GM21723 (cell line): ENCODE results near the gene ARMC8.

Source experiments
- ATAC-seq: cut with Tn5 transposase; IDR thresholded peaks from one replicate; pipeline ENCODE4 v1.9.1; 2021; ENCODE audit warnings: mild to moderate bottlenecking, moderate library complexity; ENCODE audit not compliant: unreplicated experiment

Gene ARMC8

DNA sequence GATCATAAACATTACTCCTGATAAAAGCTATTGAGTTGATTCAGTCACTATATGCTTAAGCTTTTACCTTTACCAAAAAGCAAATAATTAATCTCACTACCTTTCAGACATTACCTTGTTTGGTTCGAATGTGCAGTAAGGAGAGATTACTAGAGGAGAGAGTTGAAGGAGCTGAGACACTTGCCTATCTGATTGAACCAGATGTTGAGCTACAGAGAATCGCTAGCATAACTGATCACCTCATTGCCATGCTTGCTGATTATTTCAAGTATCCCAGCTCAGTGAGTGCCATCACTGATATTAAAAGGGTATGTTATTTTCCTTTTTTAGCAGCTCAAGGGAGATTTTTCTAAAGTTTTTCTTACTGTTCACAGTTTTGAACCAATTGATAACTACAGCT lies 54.6 kb downstream of the ARMC8 start:
- ATAC-seq: no peak

- no peak for ATAC-seq
Observed at GRCh38 chr3:138242466-138242865, 55.4 kb downstream of the ARMC8 start.

GRCh38 chr3:138245026-138245425 lies 57.9 kb downstream of the ARMC8 start:
- no peak for ATAC-seq

GRCh38 chr3:138249636-138250035 lies 62.5 kb downstream of the ARMC8 start:
- no peak for ATAC-seq

GRCh38 chr3:138253609-138254008 lies 66.5 kb downstream of the ARMC8 start:
- ATAC-seq: no peak

DNA sequence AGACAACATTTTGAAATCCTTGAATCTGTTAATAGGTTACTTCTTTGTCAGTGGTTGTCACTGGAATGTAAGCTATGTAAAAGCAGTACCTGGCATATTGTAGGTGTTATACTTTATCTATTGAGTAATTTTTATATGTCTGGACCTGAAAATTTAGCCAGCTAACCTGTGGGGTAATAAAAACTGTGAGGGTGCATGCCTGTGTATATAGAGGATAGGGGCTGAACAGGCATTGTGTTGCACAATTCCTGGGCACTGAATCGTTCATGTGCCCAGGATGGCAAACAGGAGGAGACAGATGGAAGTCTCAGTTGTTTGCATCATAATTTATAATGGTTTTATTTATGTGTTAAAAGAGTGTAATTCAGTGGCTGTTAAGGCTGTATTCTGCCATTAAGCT lies 67.1 kb downstream of the ARMC8 start:
- ATAC-seq: no peak

DNA sequence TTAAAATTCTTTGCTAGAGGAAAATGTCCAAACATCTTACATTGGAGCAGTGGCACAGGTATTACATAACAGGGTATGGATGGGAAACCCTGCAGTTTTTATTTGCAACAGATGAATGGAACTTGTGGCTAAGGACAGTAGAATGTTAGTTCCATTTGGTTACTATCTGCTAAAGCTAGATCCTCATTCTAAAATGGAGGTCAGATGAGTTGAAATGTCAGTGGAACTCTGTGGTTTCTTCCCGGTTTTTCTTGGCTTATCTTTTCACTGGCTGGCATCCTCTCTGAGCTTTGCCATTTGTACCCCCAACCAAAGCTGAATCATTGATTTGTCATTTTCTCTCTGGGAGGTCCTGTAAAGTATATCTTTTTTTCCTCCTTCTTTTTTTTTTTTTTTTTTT lies 68.9 kb downstream of the ARMC8 start:
- ATAC-seq: no peak

DNA sequence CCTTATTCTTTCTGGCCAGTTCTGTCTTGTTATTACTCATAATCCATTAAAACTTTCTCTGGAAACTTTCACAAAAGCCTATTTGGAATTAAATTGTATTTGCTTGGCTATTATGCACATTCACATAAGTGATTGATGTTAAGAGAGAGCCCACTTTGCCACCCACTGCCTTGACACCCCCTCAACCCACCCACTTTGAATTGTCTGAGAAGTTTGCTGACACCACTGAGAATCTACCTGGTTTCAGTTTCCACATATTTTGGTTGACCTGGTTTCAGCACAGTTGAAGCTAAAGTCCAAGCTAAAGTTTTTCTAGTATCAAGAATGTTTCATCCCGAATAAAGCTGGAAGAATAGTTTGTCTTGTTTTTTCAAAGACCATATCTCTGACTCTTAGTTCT lies 70.9 kb downstream of the ARMC8 start:
- ATAC-seq: no peak

GRCh38 chr3:138259126-138259525 lies 72.0 kb downstream of the ARMC8 start:
- no peak for ATAC-seq

GRCh38 chr3:138260611-138261010 lies 73.5 kb downstream of the ARMC8 start:
- no peak for ATAC-seq

GRCh38 chr3:138263104-138263503 lies 76.0 kb downstream of the ARMC8 start:
- no peak for ATAC-seq

GRCh38 chr3:138265745-138266144 lies 78.6 kb downstream of the ARMC8 start:
- no peak for ATAC-seq

- ATAC-seq: no peak
Observed at GRCh38 chr3:138267083-138267482, 80.0 kb downstream of the ARMC8 start.

DNA sequence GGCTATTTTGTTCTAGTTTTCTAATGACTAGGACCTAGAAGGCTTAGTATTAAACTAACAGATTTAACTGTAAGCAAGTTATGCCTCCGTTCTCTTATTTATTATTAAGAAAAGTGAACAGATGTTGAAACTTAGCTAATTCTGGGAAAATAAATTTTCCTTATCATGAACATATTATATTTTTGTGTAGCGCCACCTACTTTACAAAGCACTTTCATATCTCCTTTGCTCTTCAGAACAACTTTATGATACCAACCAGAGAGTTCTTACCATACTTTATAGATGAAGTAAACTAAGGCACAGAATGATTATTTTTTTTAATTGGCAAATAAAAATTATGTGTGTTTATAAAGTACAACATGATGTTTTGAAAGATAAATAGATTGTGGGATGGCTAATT lies 83.1 kb downstream of the ARMC8 start:
- no peak for ATAC-seq

DNA sequence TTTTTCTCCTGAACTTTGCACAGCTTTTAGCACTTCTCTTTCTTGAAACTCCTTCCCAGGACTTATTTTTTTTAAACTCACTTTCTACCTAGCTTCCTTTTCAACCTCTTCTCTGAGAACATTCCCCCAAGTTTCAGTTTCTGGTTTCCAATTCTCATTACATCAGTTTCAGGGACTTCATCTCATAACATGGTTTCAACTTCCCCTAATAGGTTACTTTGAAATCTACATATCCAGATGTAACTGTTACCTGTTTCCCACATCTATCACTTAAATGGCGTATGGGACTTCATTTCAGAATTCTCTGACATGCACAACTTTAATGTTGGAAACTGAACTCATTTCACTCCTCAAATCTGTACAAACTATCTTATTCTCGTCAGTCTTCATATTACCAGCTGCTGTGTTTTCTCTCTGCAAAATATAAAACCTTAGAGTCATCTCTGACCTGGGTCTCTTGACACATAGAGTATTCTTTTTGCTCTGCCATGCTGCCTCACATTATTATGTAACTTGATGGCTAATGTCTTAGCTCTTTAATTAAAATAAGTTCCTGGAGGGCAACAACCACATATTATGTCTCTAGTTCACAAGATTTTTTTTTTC lies 84.2 kb downstream of the ARMC8 start:
- ATAC-seq: peak; percentile 65

GRCh38 chr3:138281561-138281960 lies 94.5 kb downstream of the ARMC8 start:
- no peak for ATAC-seq

- ATAC-seq: no peak
Observed at GRCh38 chr3:138282836-138283235, 95.7 kb downstream of the ARMC8 start.

- no peak for ATAC-seq
Observed at GRCh38 chr3:138284079-138284478, 97.0 kb downstream of the ARMC8 start.

DNA sequence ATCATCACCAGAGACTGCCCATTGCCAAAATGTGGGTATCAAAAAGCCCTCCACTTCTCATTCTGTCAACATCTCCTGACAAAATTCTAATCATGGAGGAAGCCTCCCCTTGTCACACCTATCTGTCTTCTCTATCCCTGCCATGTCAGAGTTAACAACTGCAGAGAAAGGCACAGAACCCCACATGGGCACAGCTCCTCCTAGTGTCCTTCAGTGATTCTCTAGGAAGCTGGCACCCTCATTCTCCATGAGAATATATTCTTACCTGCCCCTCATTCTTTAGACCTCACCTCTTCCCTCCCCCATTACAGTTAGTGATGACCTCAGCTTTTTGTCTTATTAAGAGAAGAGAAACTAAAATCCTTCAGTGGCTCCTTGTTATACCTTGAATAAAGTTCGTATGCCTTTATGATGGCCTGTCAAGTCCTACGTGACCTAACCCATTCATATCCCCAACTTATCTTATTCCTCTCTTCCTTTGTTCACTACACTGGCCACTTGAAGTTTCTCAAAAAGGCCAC lies 97.9 kb downstream of the ARMC8 start:
- ATAC-seq: no peak

DNA sequence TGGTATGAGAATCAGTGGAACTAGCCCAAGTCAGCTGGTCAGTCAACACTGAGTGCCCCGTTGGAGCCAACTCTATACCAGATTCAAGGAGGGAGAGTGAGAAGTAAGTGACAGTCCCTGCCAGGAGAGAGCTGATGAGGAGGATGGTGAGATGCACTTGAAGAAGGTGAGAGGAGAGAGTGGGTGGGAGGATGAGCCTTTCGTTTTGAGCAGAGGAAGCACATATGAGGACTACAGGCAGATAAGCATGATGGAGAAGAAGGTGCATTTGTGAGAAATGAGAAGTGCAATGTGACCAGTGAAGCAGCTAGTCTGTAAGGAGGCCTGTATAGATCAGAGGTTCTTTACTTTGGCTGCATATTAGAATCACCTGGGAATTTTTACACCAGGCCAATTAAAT lies 102.2 kb downstream of the ARMC8 start:
- ATAC-seq: no peak

- ATAC-seq: no peak
Observed at GRCh38 chr3:138289701-138290100, 102.6 kb downstream of the ARMC8 start.

DNA sequence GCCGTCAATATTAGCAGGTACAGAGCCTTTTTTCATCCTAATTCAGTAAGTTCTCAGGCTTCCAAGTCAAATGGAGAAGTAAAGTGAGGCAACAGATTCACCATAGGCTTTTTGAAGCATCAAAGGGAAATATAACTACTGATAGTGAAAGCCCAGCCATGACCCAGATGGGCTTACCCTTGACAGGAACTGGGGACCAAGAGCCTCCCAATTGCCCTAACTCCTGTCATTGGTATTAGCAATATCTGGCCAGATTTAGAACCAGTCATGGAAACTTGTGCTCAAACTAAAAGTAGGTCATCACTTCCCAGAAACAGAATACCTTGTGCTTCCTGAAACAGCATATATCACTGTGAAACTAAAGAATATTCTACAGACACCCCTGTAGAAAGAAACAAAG lies 109.5 kb downstream of the ARMC8 start:
- ATAC-seq: no peak

DNA sequence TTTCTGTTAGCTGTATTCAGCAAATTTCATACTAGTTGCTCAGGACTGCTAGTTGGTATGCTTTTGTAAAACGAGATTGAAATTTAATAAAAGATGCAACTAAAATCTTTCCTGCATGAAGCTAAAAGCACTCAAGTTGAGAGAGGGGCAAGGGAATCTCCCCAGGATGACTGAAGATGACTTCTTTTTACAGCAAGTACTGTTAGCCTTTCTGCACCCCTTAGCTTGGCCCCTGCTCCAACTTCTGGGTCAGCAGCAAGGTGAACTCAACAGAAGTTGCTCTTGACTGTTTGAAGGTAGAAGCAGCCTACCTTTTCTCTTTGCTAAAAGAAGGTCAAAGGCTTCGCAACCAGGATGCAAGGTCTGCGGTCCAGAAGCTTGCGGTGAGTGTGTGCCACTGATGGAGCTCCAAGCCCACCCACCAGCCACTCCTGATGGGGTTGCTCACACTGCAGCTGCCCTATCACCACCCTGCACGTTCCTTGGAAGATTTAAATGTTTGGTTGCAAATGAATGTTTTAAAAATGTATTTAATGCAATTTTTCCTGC lies 110.0 kb downstream of the ARMC8 start:
- ATAC-seq: no peak
